IMR-90 (cell line): Measurements from ENCODE around the gene TAC4. TPM values are rescaled to one million over a fixed set of nuclear protein-coding genes. Genes with fewer than 3 reads are reported as not detected.

Experiments
- ATAC-seq: fragments of 200-7000 bp; cut with Tn5 transposase; 2 replicates; pipeline ENCODE4 v1.9.1; 2020; ENCODE audit warnings: low read depth, mild to moderate bottlenecking, moderate library complexity
- BruUV-seq: library from RNA; stranded (reverse); fragments of 400-500 nt; replicated peaks from 2 replicates; lab custom pipeline; 2021; lab: Mats Ljungman, UMichigan
- CTCF ChIA-PET: fragments of 300-600 bp; formaldehyde crosslinking; extraction: SDS; loops from one replicate; lab custom pipeline; 2021; ENCODE audit warnings: antibody characterized with exemption; lab: Yijun Ruan, JAX
- POLR2A ChIA-PET: fragments of 300-600 bp; sonication (Branson Sonifier 250); formaldehyde crosslinking; loops from one replicate; lab custom pipeline; 2022; ENCODE audit warnings: antibody characterized with exemption; ENCODE audit not compliant: unreplicated experiment; lab: Charles Lee
- DNase-seq: peaks from one replicate; pipeline ENCODE4 v3.0.0; 2013
- H2AFZ ChIP-seq: replicated peaks from 2 replicates; pipeline ENCODE3; 2013; ENCODE audit warnings: low read length, mild to moderate bottlenecking; ENCODE audit not compliant: poor library complexity
- H2AK5ac ChIP-seq: 2 replicates; pipeline ENCODE4 v1.6.1; 2013; ENCODE audit warnings: low read depth, low read length, inconsistent platforms
- H2AK9ac ChIP-seq: replicated peaks from 2 replicates; pipeline ENCODE3; 2013; ENCODE audit warnings: mild to moderate bottlenecking, low read depth, low read length, moderate library complexity; ENCODE audit not compliant: poor library complexity
- H2BK120ac ChIP-seq: 2 replicates; pipeline ENCODE4 v1.6.1; 2013; ENCODE audit warnings: low read depth, low read length, inconsistent platforms
- H2BK15ac ChIP-seq: 3 replicates; pipeline ENCODE4 v1.6.1; 2013; ENCODE audit warnings: low read depth, low read length, inconsistent platforms
- H2BK20ac ChIP-seq: 2 replicates; pipeline ENCODE4 v1.6.1; 2013; ENCODE audit warnings: low read depth, mild to moderate bottlenecking, inconsistent platforms, low read length, moderate library complexity
- H2BK5ac ChIP-seq: 2 replicates; pipeline ENCODE4 v1.6.1; 2013; ENCODE audit warnings: mild to moderate bottlenecking, low read depth, low read length, inconsistent platforms; ENCODE audit not compliant: poor library complexity, severe bottlenecking
- H3K14ac ChIP-seq: replicated peaks from 2 replicates; pipeline ENCODE4 v1.6.1; 2013; ENCODE audit warnings: low read depth, low read length, inconsistent platforms
- H3K18ac ChIP-seq: 2 replicates; pipeline ENCODE4 v1.6.1; 2013; ENCODE audit warnings: low read depth, low read length, control low read depth
- H3K23ac ChIP-seq: 2 replicates; pipeline ENCODE4 v1.6.1; 2013; ENCODE audit warnings: low read depth, low read length, inconsistent platforms
- H3K27ac ChIP-seq: 2 replicates; pipeline ENCODE4 v1.5.1; 2013; ENCODE audit warnings: mild to moderate bottlenecking, control low read depth, low read length; ENCODE audit not compliant: insufficient read depth
- H3K27me3 ChIP-seq: 2 replicates; pipeline ENCODE4 v1.6.1; 2013; ENCODE audit warnings: low read length; ENCODE audit not compliant: control insufficient read depth, insufficient read depth
- H3K36me3 ChIP-seq: 2 replicates; pipeline ENCODE4 v1.6.1; 2013; ENCODE audit warnings: low read length, mixed read lengths; ENCODE audit not compliant: control insufficient read depth, insufficient read depth
- H3K4ac ChIP-seq: 2 replicates; pipeline ENCODE4 v1.6.1; 2013; ENCODE audit warnings: low read depth, low read length, inconsistent platforms
- H3K4me1 ChIP-seq: 2 replicates; pipeline ENCODE4 v1.6.1; 2013; ENCODE audit warnings: low read length, mixed read lengths; ENCODE audit not compliant: control insufficient read depth, insufficient read depth
- H3K4me2 ChIP-seq: 2 replicates; pipeline ENCODE4 v1.6.1; 2013; ENCODE audit warnings: low read depth, mild to moderate bottlenecking, control low read depth, low read length, moderate library complexity
- H3K4me3 ChIP-seq: 2 replicates; pipeline ENCODE4 v1.5.1; 2013; ENCODE audit warnings: low read depth, mild to moderate bottlenecking, control low read depth, low read length, moderate library complexity; ENCODE audit not compliant: insufficient read depth
- H3K56ac ChIP-seq: 2 replicates; pipeline ENCODE4 v1.6.1; 2013; ENCODE audit warnings: low read length, inconsistent platforms; ENCODE audit not compliant: insufficient read depth; ENCODE audit errors: extremely low read depth
- H3K79me1 ChIP-seq, 2 experiments: 2 replicates each; pipeline ENCODE4 v1.6.1; 2013; ENCODE audit warnings: low read length in 2 of 2, inconsistent platforms in 1 of 2, low read depth in 1 of 2
- H3K9ac ChIP-seq: 2 replicates; pipeline ENCODE4 v1.6.1; 2013; ENCODE audit warnings: low read depth, low read length, control low read depth
- H3K9me1 ChIP-seq: 2 replicates; pipeline ENCODE4 v1.6.1; 2013; ENCODE audit warnings: low read length, inconsistent platforms; ENCODE audit not compliant: insufficient read depth
- H3K9me3 ChIP-seq: 2 replicates; pipeline ENCODE4 v1.6.1; 2013; ENCODE audit warnings: low read length; ENCODE audit not compliant: control insufficient read depth, insufficient read depth
- H4K20me1 ChIP-seq: 2 replicates; pipeline ENCODE4 v1.6.1; 2013; ENCODE audit warnings: low read length, inconsistent platforms; ENCODE audit not compliant: insufficient read depth
- H4K5ac ChIP-seq: 2 replicates; pipeline ENCODE4 v1.6.1; 2013; ENCODE audit warnings: mild to moderate bottlenecking, low read depth, low read length, control low read depth
- H4K8ac ChIP-seq, 2 experiments: 2 replicates each; pipeline ENCODE4 v1.6.1; 2013; ENCODE audit warnings: low read depth in 2 of 2, low read length in 2 of 2, control low read depth in 1 of 2, inconsistent platforms in 1 of 2
- H4K91ac ChIP-seq: 2 replicates; pipeline ENCODE4 v1.6.1; 2013; ENCODE audit warnings: low read depth, low read length, inconsistent platforms; ENCODE audit not compliant: insufficient read depth
- ELK1 ChIP-seq: fragments of 150-350 bp; IDR thresholded peaks from 2 replicates; pipeline ENCODE4 v1.6.1; 2016; ENCODE audit warnings: low read depth, mild to moderate bottlenecking, low read length, moderate library complexity, borderline replicate concordance
- RAD21 ChIP-seq: IDR thresholded peaks from 2 replicates; pipeline ENCODE4 v1.6.1; 2012; ENCODE audit warnings: low read length, improper control_type of control experiment
- RCOR1 ChIP-seq: IDR thresholded peaks from 2 replicates; pipeline ENCODE4 v1.6.1; 2012; ENCODE audit warnings: mild to moderate bottlenecking, low read length, improper control_type of control experiment; ENCODE audit not compliant: insufficient replicate concordance
- WGBS, 2 experiments: methylation state at CpG; one replicate each; pipeline versions ENCODE4 v1.1.5 to v1.1.7; 2013; ENCODE audit warnings: missing lambda C conversion rate in 2 of 2; ENCODE audit not compliant: insufficient read length in 1 of 2; ENCODE audit errors: extremely low coverage in 2 of 2; 5-methylcytosine and 5-hydroxymethylcytosine counted together
- dilution Hi-C: fragments of 300-500 bp; cut with HindIII; formaldehyde crosslinking; loops from one replicate; pipeline ENCODE4 v1.14.3; 2018; ENCODE audit warnings: low sequenced_read_pairs; ENCODE audit not compliant: unreplicated experiment
- in situ Hi-C: fragments of 300-500 bp; cut with MboI; formaldehyde crosslinking; loops from 3 replicates; pipeline ENCODE4 v1.14.3; 2019; ENCODE audit warnings: low sequenced_read_pairs, inconsistent platforms, mixed read lengths
- intact Hi-C: fragments of 100-400 bp; cut with micrococcal nuclease; formaldehyde crosslinking; loops from 2 replicates; pipeline ENCODE4 v1.10.0; 2022
- polyA plus RNA-seq, 3 experiments: library from polyadenylated mRNA; depleted of rRNA; stranded (reverse); fragments of >200 nt; gene quantifications; 2 replicates each; pipeline ENCODE4 v1.2.3, GENCODE V29; 2012; ENCODE audit warnings: low replicate concordance in 1 of 3
- total RNA-seq: library from RNA; depleted of rRNA; stranded (reverse); fragments of >200 nt; gene quantifications from 2 replicates; pipeline ENCODE4 v1.2.3, GENCODE V29; 2012
- TF ChIP-seq, protein P1 (sequence below): fragments of 150-350 bp; IDR thresholded peaks from 2 replicates; pipeline ENCODE4 v1.6.1; 2017; ENCODE audit warnings: mild to moderate bottlenecking, antibody characterized with exemption, low read length, low read depth

TAC4 gene
- total and polyA plus RNA-seq, 2 of the 4 experiments (the other 2 are of a cell fraction): not detected

GRCh38 chr17:49872754-49873377 lies 25.0 kb upstream of the TAC4 start:
- Histone ChIP-seq H3K9me3 (no peaks in the 10 kb centered on the region), H2BK20ac (no peak overlapping the region), H4K91ac (no peak overlapping the region), H3K4ac (no peak overlapping the region), H2BK15ac (no peak overlapping the region), H3K4me3 (no peak overlapping the region), H3K9me1 (no peaks in the 10 kb centered on the region), H3K79me1 (no peaks in the 10 kb centered on the region), H3K56ac (no peak overlapping the region), H3K4me2 (no peak overlapping the region), H3K27me3 (peaks cover 78% of the 10 kb centered on the region), H2AFZ (no peak overlapping the region), H3K27ac (no peak overlapping the region), H3K23ac (no peak overlapping the region), H3K14ac (no peak overlapping the region), H2AK9ac (no peak overlapping the region), H2AK5ac (no peak overlapping the region), H3K4me1 (no peaks in the 10 kb centered on the region), H2BK120ac (no peak overlapping the region), H4K8ac (no peak overlapping the region), H2BK5ac (no peak overlapping the region), H3K9ac (no peak overlapping the region), H3K18ac (no peak overlapping the region), H4K20me1 (no peaks in the 10 kb centered on the region), H4K5ac (no peak overlapping the region), H3K36me3 (no peaks in the 10 kb centered on the region)
- TF ChIP-seq RAD21: no peak
- TF ChIP-seq RCOR1: no peak
- no peak for TF ChIP-seq ELK1
- TF ChIP-seq, protein P1, sequence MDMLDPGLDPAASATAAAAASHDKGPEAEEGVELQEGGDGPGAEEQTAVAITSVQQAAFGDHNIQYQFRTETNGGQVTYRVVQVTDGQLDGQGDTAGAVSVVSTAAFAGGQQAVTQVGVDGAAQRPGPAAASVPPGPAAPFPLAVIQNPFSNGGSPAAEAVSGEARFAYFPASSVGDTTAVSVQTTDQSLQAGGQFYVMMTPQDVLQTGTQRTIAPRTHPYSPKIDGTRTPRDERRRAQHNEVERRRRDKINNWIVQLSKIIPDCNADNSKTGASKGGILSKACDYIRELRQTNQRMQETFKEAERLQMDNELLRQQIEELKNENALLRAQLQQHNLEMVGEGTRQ: no peak
- in situ Hi-C loops (no loop called here), dilution Hi-C loops (no loop called here), intact Hi-C loops (no loop called here)
- CTCF ChIA-PET: no interaction called here
- WGBS, 2 experiments: no CpG with 5 or more reads among the region's 6 CpGs
- POLR2A ChIA-PET: no interaction called here
- ATAC-seq (no peak), DNase-seq (no peak)
- no TSS peak for BruUV-seq
